ENCODE data around the gene PRPSAP2. TPM values are rescaled to one million over a fixed set of nuclear protein-coding genes. Genes with fewer than 3 reads are reported as not detected.
A peak's percentile ranks its signal among the peaks of the same experiment; 100 is the strongest.

The PRPSAP2 gene
- total and polyA plus RNA-seq, 2 donors (not counting 1 experiment from before 2014, with no cell fraction given) = 27.1 to 58.8 TPM

DNA sequence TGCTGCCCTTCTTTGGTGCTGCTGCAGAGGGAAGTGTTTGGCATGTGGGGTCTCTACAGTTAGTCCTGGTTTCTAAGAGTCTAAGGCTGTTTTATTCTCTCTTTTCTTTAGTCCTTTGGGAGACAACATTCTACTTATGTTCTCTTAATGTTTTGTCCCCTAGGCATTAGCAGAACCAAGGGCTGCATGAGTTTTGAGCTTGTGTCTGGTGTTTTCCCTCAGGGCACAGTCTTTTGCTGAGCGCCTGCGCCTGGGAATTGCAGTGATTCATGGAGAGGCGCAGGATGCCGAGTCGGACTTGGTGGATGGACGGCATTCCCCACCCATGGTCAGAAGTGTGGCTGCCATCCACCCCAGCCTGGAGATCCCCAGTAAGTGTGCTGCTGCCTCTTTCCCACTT lies 53.0 kb downstream of the PRPSAP2 start:
- H3K27me3 Mint-ChIP-seq = no peaks in the 10 kb centered on the region
- DNase-seq = no peak
- Histone ChIP-seq H3K9me3 (ENCODE audit: control extremely low read depth in 1 of 3, control insufficient read depth in 2 of 3, insufficient read depth in 1 of 3, low read length in 2 of 3) (no peaks in the 10 kb centered on the region), H3K79me2 (ENCODE audit: control insufficient read depth, insufficient read depth, low read length) (peaks cover 23% of the 10 kb centered on the region), H3K4me1 (ENCODE audit: control insufficient read depth in 2 of 2, insufficient read depth in 2 of 2, low read length in 2 of 2) (no peaks in the 10 kb centered on the region), H3K27me3 (replicated peaks in 1 of 4; ENCODE audit: control extremely low read depth in 1 of 4, control insufficient read depth in 3 of 4, insufficient read depth in 4 of 4, low read length in 3 of 4) (no peaks in the 10 kb centered on the region), H3K4me3 (ENCODE audit: control extremely low read depth in 1 of 5, extremely low read depth in 1 of 5, insufficient read depth in 1 of 5, low read depth in 2 of 5, low read length in 4 of 5) (no peak overlapping the region), H3K36me3 (replicated peaks in 1 of 2; ENCODE audit: control extremely low read depth in 1 of 2, control insufficient read depth in 1 of 2, extremely low read depth in 1 of 2, insufficient read depth in 2 of 2, low read length in 1 of 2) (peaks cover 3 to 40% of the 10 kb centered on the region in 2 experiments), H3K4me2 (replicated peaks; ENCODE audit: low read depth, low read length, poor library complexity, severe bottlenecking) (no peak overlapping the region), H3K9ac (ENCODE audit: low read length) (no peak overlapping the region), H4K20me1 (ENCODE audit: control insufficient read depth, insufficient read depth, low read length, poor library complexity, severe bottlenecking) (no peaks in the 10 kb centered on the region), H2AFZ (ENCODE audit: insufficient read depth, low read depth, low read length, poor library complexity, severe bottlenecking) (no peak overlapping the region), H3K27ac (ENCODE audit: low read length in 2 of 2) (no peak overlapping the region)
- CTCF ChIA-PET = no interaction called here
- intact Hi-C loops (cut with micrococcal nuclease) = no loop called here
- ATAC-seq (ENCODE audit: low read depth) = no peak
- no peak overlapping the region for H3K4me3 Mint-ChIP-seq
- POLR2A ChIA-PET = no interaction called here
- no peaks in the 10 kb centered on the region for H3K9me3 Mint-ChIP-seq (ENCODE audit: insufficient read depth)
- peaks cover 5% of the 10 kb centered on the region for H3K4me1 Mint-ChIP-seq
- no peak overlapping the region for H3K27ac Mint-ChIP-seq
- TF ChIP-seq, protein P1, sequence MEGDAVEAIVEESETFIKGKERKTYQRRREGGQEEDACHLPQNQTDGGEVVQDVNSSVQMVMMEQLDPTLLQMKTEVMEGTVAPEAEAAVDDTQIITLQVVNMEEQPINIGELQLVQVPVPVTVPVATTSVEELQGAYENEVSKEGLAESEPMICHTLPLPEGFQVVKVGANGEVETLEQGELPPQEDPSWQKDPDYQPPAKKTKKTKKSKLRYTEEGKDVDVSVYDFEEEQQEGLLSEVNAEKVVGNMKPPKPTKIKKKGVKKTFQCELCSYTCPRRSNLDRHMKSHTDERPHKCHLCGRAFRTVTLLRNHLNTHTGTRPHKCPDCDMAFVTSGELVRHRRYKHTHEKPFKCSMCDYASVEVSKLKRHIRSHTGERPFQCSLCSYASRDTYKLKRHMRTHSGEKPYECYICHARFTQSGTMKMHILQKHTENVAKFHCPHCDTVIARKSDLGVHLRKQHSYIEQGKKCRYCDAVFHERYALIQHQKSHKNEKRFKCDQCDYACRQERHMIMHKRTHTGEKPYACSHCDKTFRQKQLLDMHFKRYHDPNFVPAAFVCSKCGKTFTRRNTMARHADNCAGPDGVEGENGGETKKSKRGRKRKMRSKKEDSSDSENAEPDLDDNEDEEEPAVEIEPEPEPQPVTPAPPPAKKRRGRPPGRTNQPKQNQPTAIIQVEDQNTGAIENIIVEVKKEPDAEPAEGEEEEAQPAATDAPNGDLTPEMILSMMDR (IDR thresholded peaks at IDR 0.05) = no peak
- no peak for TF ChIP-seq EZH2 (IDR thresholded peaks at IDR 0.05; ENCODE audit: borderline replicate concordance, insufficient read depth, low read depth, low read length, poor library complexity, severe bottlenecking)
- WGBS (ENCODE audit: insufficient coverage) = 96% methylated on average over 6 of the region's 6 CpGs

DNA sequence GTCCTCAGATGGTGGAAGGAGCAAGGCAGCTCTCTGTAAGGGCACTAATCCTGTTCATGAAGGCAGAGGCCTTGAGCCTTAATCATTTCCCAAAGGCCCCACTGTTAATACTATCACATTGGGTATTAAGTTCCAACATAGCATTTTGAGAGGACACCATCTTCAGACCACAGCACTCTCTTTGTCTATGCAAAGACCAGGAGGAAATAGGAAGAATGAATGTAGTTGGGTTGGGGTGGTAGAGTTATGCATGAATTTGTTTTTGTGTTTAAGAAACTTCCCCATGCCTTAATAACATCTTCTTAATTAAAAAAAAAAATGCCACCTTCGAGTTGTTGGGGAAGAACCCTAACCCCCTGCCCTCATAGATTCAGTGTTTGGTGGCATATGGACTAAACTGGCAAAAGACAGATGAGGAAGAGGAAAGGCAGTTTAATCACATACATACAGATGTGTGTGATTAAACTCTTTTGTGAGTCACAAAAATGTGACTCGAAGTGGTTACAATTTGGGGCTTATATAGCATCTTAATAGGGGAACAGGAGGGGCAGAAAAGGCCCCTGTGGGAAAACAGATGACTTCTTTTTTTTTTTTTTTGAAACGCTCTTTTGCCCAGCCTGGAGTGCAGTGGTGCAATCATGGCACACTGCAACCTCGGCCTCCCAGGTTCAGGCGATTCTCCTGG lies 59.0 kb downstream of the PRPSAP2 start:
- no peak overlapping the region for H3K4me3 ChIP-seq (ENCODE audit: control extremely low read depth in 1 of 5, extremely low read depth in 1 of 5, insufficient read depth in 1 of 5, low read depth in 2 of 5, low read length in 4 of 5)
- no peaks in the 10 kb centered on the region for H3K27me3 Mint-ChIP-seq
- no peak overlapping the region for H3K4me3 Mint-ChIP-seq
- ChIA-PET CTCF (interaction anchor here (1.1 kb wide), 1 partner anchor 44 kb away, joined by 3 read pairs; no protein-coding TSS in a partner anchor), POLR2A (no interaction called here)
- H3K9ac ChIP-seq (ENCODE audit: low read length) = no peak overlapping the region
- H3K4me1 Mint-ChIP-seq = peaks cover 41% of the 10 kb centered on the region
- WGBS (ENCODE audit: insufficient coverage) = 0% methylated on average over 1 of the region's 5 CpGs
- H3K9me3 ChIP-seq (ENCODE audit: control extremely low read depth in 1 of 3, control insufficient read depth in 2 of 3, insufficient read depth in 1 of 3, low read length in 2 of 3) = no peaks in the 10 kb centered on the region
- ATAC-seq (ENCODE audit: low read depth) (peak; percentile 58), DNase-seq (peak; percentile 20)
- peaks cover 25 to 28% of the 10 kb centered on the region in 2 donors for H3K4me1 ChIP-seq (ENCODE audit: control insufficient read depth in 2 of 2, insufficient read depth in 2 of 2, low read length in 2 of 2)
- TF ChIP-seq, protein P1 (IDR thresholded peaks at IDR 0.05) = no peak
- TF ChIP-seq EZH2 (IDR thresholded peaks at IDR 0.05; ENCODE audit: borderline replicate concordance, insufficient read depth, low read depth, low read length, poor library complexity, severe bottlenecking) = no peak
- peak overlapping the region; percentile 22 for H3K4me2 ChIP-seq (replicated peaks; ENCODE audit: low read depth, low read length, poor library complexity, severe bottlenecking)
- no peak overlapping the region for H2AFZ ChIP-seq (ENCODE audit: insufficient read depth, low read depth, low read length, poor library complexity, severe bottlenecking)
- no peaks in the 10 kb centered on the region for H3K9me3 Mint-ChIP-seq (ENCODE audit: insufficient read depth)
- peak overlapping the region; percentile 27 for H3K27ac Mint-ChIP-seq
- H3K36me3 ChIP-seq (replicated peaks in 1 of 2; ENCODE audit: control extremely low read depth in 1 of 2, control insufficient read depth in 1 of 2, extremely low read depth in 1 of 2, insufficient read depth in 2 of 2, low read length in 1 of 2) = peaks cover 4 to 32% of the 10 kb centered on the region in 2 experiments
- no peaks in the 10 kb centered on the region for H3K27me3 ChIP-seq (replicated peaks in 1 of 4; ENCODE audit: control extremely low read depth in 1 of 4, control insufficient read depth in 3 of 4, insufficient read depth in 4 of 4, low read length in 3 of 4)
- intact Hi-C loops (cut with micrococcal nuclease) = no loop called here
- no peaks in the 10 kb centered on the region for H4K20me1 ChIP-seq (ENCODE audit: control insufficient read depth, insufficient read depth, low read length, poor library complexity, severe bottlenecking)
- H3K27ac ChIP-seq (ENCODE audit: low read length in 2 of 2) = peak overlapping the region; percentile 16 to 51
- H3K79me2 ChIP-seq (ENCODE audit: control insufficient read depth, insufficient read depth, low read length) = peaks cover 4% of the 10 kb centered on the region

Data from B cell (primary cell).